ENCODE data around the gene LIPE.

DNA sequence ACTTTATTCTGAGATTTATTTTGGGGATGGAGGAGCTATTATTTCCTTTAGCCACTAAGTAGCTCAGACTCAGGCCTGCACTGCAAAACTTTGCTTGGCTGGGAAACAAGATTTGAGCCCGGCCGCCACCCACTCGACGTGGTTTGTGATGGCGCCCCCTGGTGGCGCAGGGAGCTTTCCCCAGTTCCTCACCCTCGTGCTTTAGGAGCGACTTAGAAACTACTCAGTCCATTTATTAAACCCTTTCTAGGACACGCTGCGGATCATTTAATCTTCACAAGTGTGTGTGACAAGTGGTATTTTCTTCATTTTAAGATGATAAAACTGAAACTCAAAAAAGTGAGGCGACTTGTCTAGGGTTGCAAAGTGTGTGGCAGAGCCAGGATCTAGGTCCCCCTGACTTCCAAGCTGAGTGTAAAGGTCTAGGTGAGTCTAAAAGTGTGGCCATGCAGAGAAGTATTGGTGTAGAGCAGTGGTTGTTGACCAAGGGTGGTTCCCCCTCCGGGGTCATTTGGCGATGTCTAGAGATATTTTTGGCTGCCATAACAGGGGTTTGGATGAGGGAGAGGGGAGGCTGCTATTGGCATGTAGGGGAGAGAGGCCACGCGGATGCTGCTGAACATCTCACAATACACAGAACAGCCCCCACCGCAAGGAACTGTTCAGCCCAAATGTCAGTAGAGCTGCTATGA is 13.3 kb upstream of the LIPE start:
- TF ChIP-seq CTCF (IDR thresholded peaks at IDR 0.05; ENCODE audit: low read depth, low read length, poor library complexity, severe bottlenecking) (peak; percentile 97), EZH2phosphoT487 (IDR thresholded peaks at IDR 0.05; ENCODE audit: borderline replicate concordance, low read length) (no peak)
